Neural progenitor cell (in vitro differentiated cells): ENCODE measurements around the gene CADPS. TPM values are rescaled to one million over a fixed set of nuclear protein-coding genes. Genes with fewer than 3 reads are reported as not detected.

Experiments
- DNase-seq: peaks from one replicate; pipeline ENCODE4 v3.0.0-alpha.2; 2016; ENCODE audit warnings: low spot score
- H2AFZ ChIP-seq: fragments of 200-600 bp; sonication (generic); replicated peaks from 2 replicates; pipeline ENCODE4 v1.6.1; 2016; ENCODE audit warnings: antibody characterized with exemption
- H3F3A ChIP-seq: fragments of 200-600 bp; sonication (generic); 2 replicates; pipeline ENCODE4 v1.6.1; 2016; ENCODE audit warnings: antibody characterized with exemption, low read depth
- H3K27ac ChIP-seq: fragments of 200-600 bp; sonication (generic); 2 replicates; pipeline ENCODE4 v1.5.1; 2016; ENCODE audit warnings: mild to moderate bottlenecking
- H3K27me3 ChIP-seq: fragments of 200-600 bp; sonication (generic); 2 replicates; pipeline ENCODE4 v1.6.1; 2016; ENCODE audit warnings: mild to moderate bottlenecking, moderate library complexity
- H3K36me3 ChIP-seq: fragments of 200-600 bp; sonication (generic); 2 replicates; pipeline ENCODE4 v1.5.1; 2016
- H3K4me1 ChIP-seq: fragments of 200-600 bp; sonication (generic); 2 replicates; pipeline ENCODE4 v1.6.1; 2016; ENCODE audit warnings: mixed run types
- H3K4me2 ChIP-seq: fragments of 200-600 bp; sonication (generic); 2 replicates; pipeline ENCODE4 v1.6.1; 2016
- H3K4me3 ChIP-seq: fragments of 200-600 bp; sonication (generic); 2 replicates; pipeline ENCODE4 v1.5.1; 2016
- H3K79me2 ChIP-seq: fragments of 200-600 bp; sonication (generic); 2 replicates; pipeline ENCODE4 v1.6.1; 2016; ENCODE audit warnings: low read depth
- H3K9ac ChIP-seq: fragments of 200-600 bp; sonication (generic); 2 replicates; pipeline ENCODE4 v1.6.1; 2016
- H3K9me3 ChIP-seq: fragments of 200-600 bp; sonication (generic); 2 replicates; pipeline ENCODE4 v1.5.1; 2016; ENCODE audit warnings: low read depth
- H4K20me1 ChIP-seq: fragments of 200-600 bp; sonication (generic); 2 replicates; pipeline ENCODE4 v1.6.1; 2016; ENCODE audit warnings: low read depth
- H3K27ac Mint-ChIP-seq: 3 replicates; pipeline ENCODE4 v1.8.0; 2021; ENCODE audit warnings: mixed read lengths
- H3K27me3 Mint-ChIP-seq: 2 replicates; pipeline ENCODE4 v1.8.0; 2022; ENCODE audit warnings: low read depth, mild to moderate bottlenecking, inconsistent platforms, moderate library complexity, mixed read lengths; ENCODE audit not compliant: insufficient read depth
- H3K36me3 Mint-ChIP-seq: 3 replicates; pipeline ENCODE4 v1.8.0; 2021; ENCODE audit warnings: mixed read lengths
- H3K4me1 Mint-ChIP-seq: 3 replicates; pipeline ENCODE4 v1.8.0; 2021; ENCODE audit warnings: mixed read lengths
- H3K4me3 Mint-ChIP-seq: 3 replicates; pipeline ENCODE4 v1.8.0; 2021; ENCODE audit warnings: mild to moderate bottlenecking, moderate library complexity, mixed read lengths
- H3K9me3 Mint-ChIP-seq: 3 replicates; pipeline ENCODE4 v1.8.0; 2020; ENCODE audit warnings: mixed read lengths
- EZH2 ChIP-seq: fragments of 200-600 bp; sonication (generic); IDR thresholded peaks from 2 replicates; pipeline ENCODE4 v1.6.1; 2017; ENCODE audit warnings: antibody characterized with exemption, mild to moderate bottlenecking, moderate library complexity
- EZH2phosphoT487 ChIP-seq: fragments of 200-600 bp; sonication (generic); IDR thresholded peaks from 2 replicates; pipeline ENCODE4 v1.6.1; 2017; ENCODE audit warnings: antibody characterized with exemption
- small RNA-seq: library from RNA; depleted of rRNA; stranded (forward); fragments of <200 nt; gene quantifications from one replicate; pipeline ENCODE3, GENCODE V24; 2015
- total RNA-seq: library from RNA; depleted of rRNA; stranded (reverse); fragments of >200 nt; gene quantifications from 2 replicates; pipeline ENCODE4 v1.2.3, GENCODE V29; 2015; ENCODE audit warnings: low replicate concordance
- TF ChIP-seq, protein P1 (sequence below): fragments of 200-600 bp; sonication (generic); IDR thresholded peaks from 2 replicates; pipeline ENCODE4 v1.5.1; 2017; ENCODE audit warnings: antibody characterized with exemption, mild to moderate bottlenecking

CADPS gene
- total RNA-seq, 1 donor from 2014 or later: 17.3 TPM

DNA sequence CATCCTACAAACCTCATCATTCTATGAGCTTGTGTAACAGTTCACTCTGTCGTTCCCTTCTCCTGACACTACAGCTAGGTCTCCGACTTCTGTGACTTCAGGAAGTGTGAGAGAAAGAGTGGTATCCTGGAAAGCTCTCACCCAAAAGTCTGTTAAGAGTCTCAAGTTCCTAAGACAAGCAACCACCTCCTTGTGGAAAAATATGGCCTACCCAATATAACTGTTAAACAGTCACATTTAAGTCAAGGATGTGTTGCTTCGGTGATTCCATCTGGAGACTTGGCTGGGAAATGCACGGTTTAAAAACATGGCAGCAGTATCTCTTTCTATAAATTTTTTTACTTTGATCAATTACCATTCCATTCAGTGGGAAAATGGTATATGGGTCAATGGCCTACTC, 515.7 kb downstream of the CADPS start:
- H3K36me3 Mint-ChIP-seq: no peaks in the 10 kb centered on the region
- H3K9me3 Mint-ChIP-seq: no peaks in the 10 kb centered on the region
- Histone ChIP-seq H3K9ac (no peak overlapping the region), H3K9me3 (no peaks in the 10 kb centered on the region), H3K27me3 (peaks cover 100% of the 10 kb centered on the region), H2AFZ (no peak overlapping the region), H4K20me1 (peaks cover 8% of the 10 kb centered on the region), H3K4me3 (no peak overlapping the region), H3F3A (peaks cover 11% of the 10 kb centered on the region), H3K4me2 (no peak overlapping the region), H3K27ac (no peak overlapping the region), H3K4me1 (peaks cover 7% of the 10 kb centered on the region), H3K79me2 (no peaks in the 10 kb centered on the region), H3K36me3 (no peaks in the 10 kb centered on the region)
- TF ChIP-seq EZH2phosphoT487: no peak
- no peak for TF ChIP-seq EZH2
- TF ChIP-seq, protein P1, sequence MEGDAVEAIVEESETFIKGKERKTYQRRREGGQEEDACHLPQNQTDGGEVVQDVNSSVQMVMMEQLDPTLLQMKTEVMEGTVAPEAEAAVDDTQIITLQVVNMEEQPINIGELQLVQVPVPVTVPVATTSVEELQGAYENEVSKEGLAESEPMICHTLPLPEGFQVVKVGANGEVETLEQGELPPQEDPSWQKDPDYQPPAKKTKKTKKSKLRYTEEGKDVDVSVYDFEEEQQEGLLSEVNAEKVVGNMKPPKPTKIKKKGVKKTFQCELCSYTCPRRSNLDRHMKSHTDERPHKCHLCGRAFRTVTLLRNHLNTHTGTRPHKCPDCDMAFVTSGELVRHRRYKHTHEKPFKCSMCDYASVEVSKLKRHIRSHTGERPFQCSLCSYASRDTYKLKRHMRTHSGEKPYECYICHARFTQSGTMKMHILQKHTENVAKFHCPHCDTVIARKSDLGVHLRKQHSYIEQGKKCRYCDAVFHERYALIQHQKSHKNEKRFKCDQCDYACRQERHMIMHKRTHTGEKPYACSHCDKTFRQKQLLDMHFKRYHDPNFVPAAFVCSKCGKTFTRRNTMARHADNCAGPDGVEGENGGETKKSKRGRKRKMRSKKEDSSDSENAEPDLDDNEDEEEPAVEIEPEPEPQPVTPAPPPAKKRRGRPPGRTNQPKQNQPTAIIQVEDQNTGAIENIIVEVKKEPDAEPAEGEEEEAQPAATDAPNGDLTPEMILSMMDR: no peak
- no peak overlapping the region for H3K27ac Mint-ChIP-seq
- no peak for DNase-seq
- no peak overlapping the region for H3K4me3 Mint-ChIP-seq
- H3K4me1 Mint-ChIP-seq: no peaks in the 10 kb centered on the region
- peaks cover 5% of the 10 kb centered on the region for H3K27me3 Mint-ChIP-seq

DNA sequence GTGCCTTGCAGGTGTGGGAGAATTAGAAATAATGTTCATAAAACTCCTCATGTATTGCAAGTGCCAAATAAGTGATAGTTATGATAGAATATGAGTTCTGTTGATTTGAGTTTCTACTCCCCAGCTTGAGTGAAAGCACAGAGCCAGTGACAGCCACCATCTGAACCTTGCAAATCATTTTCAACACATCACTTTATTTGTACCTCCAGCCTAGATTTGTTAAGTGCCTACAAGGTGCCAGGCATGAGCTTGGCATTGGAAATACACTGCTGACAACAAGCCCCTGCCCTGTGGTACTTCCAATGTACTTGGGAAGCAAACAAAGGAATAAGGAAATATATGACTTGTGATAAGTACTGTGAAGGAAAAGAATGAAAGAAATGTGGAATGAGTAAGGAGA, 518.9 kb downstream of the CADPS start:
- Mint-ChIP-seq H3K27ac (no peak overlapping the region), H3K9me3 (no peaks in the 10 kb centered on the region), H3K4me1 (no peaks in the 10 kb centered on the region), H3K36me3 (no peaks in the 10 kb centered on the region), H3K4me3 (no peak overlapping the region), H3K27me3 (no peaks in the 10 kb centered on the region)
- Histone ChIP-seq H3K4me2 (no peak overlapping the region), H3K27me3 (peaks cover 100% of the 10 kb centered on the region), H3F3A (no peaks in the 10 kb centered on the region), H2AFZ (no peak overlapping the region), H3K79me2 (no peaks in the 10 kb centered on the region), H4K20me1 (peaks cover 3% of the 10 kb centered on the region), H3K36me3 (no peaks in the 10 kb centered on the region), H3K9me3 (no peaks in the 10 kb centered on the region), H3K4me1 (no peaks in the 10 kb centered on the region), H3K4me3 (no peak overlapping the region), H3K27ac (no peak overlapping the region), H3K9ac (no peak overlapping the region)
- no peak for DNase-seq
- TF ChIP-seq EZH2: no peak
- no peak for TF ChIP-seq EZH2phosphoT487
- TF ChIP-seq, protein P1: no peak

DNA sequence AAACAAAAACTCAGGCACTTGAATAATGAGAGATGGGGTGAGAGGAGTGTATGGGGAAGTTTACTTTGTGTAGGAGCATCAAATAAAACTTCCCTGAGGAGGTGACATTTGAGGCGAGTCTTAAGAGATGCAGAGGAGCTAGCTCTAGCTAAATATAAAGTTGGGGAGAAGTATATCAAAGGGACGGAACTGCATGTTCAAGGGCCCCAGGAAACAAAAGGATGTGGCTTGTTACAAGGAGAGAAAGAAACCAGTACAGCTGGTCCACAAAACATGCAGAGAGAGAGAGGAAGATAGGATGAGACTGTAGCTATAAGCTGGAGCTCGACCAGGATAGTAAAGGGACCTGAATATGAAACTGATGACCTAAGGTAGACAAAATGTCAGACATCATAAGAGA, 519.5 kb downstream of the CADPS start:
- Mint-ChIP-seq H3K4me3 (no peak overlapping the region), H3K36me3 (no peaks in the 10 kb centered on the region), H3K4me1 (no peaks in the 10 kb centered on the region)

More for the DNA sequence above, 519.5 kb downstream of the CADPS start:
- H3K4me1 ChIP-seq: no peaks in the 10 kb centered on the region
- H3K27ac Mint-ChIP-seq: no peak overlapping the region
- peaks cover 3% of the 10 kb centered on the region for H4K20me1 ChIP-seq
- no peaks in the 10 kb centered on the region for H3K27me3 Mint-ChIP-seq
- H3K36me3 ChIP-seq: no peaks in the 10 kb centered on the region
- H3K9ac ChIP-seq: no peak overlapping the region
- no peaks in the 10 kb centered on the region for H3K9me3 Mint-ChIP-seq
- no peaks in the 10 kb centered on the region for H3K79me2 ChIP-seq
- DNase-seq: no peak
- H3K4me2 ChIP-seq: no peak overlapping the region
- peaks cover 100% of the 10 kb centered on the region for H3K27me3 ChIP-seq
- no peak overlapping the region for H3K27ac ChIP-seq
- H3F3A ChIP-seq: no peaks in the 10 kb centered on the region
- H2AFZ ChIP-seq: no peak overlapping the region
- no peak overlapping the region for H3K4me3 ChIP-seq
- TF ChIP-seq EZH2phosphoT487 (no peak), EZH2 (no peak)
- TF ChIP-seq, protein P1: no peak
- no peaks in the 10 kb centered on the region for H3K9me3 ChIP-seq

Small RNA genes within 50 kb of the gene (small RNA-seq; reads per million reads assigned to genes)
- not detected for gene RN7SL863P
- gene RNU6-139P: not detected
